Measurements from ENCODE around the gene TBC1D9. TPM values are rescaled to one million over a fixed set of nuclear protein-coding genes. Genes with fewer than 3 reads are reported as not detected.

Gene TBC1D9
- polyA plus RNA-seq, 3 donors = 13.6 to 33.5 (median 21.0) TPM

- no peak overlapping the region for H3K9ac ChIP-seq (ENCODE audit: insufficient read depth, low read length, poor library complexity, severe bottlenecking)
- Mint-ChIP-seq H3K36me3 (peaks cover 12 to 16% of the 10 kb centered on the region in 2 donors), H3K9me3 (no peaks in the 10 kb centered on the region), H3K4me3 (no peak overlapping the region), H3K27me3 (ENCODE audit: low read depth in 3 of 3) (peaks cover 0 to 1% (median 0%) of the 10 kb centered on the region in 3 donors), H3K4me1 (peaks cover 43% of the 10 kb centered on the region), H3K27ac (no peak overlapping the region)
- no peak for TF ChIP-seq CTCF (IDR thresholded peaks at IDR 0.05)
- 100% methylated on average over 1 of the region's 2 CpGs for WGBS (ENCODE audit: insufficient coverage)
- no peaks in the 10 kb centered on the region for H3K27me3 ChIP-seq (ENCODE audit: control insufficient read depth in 2 of 2, insufficient read depth in 2 of 2, low read length in 2 of 2)
- H4K20me1 ChIP-seq (ENCODE audit: insufficient read depth, low read length) = peaks cover 35% of the 10 kb centered on the region
- peaks cover 43 to 48% of the 10 kb centered on the region in 2 donors for H3K4me1 ChIP-seq (ENCODE audit: control insufficient read depth in 1 of 2, insufficient read depth in 2 of 2, low read length in 2 of 2)
- no peak overlapping the region for H3K4me2 ChIP-seq (replicated peaks; ENCODE audit: extremely low read depth, low read length, poor library complexity, severe bottlenecking)
- no peak overlapping the region for H3K27ac ChIP-seq (ENCODE audit: low read depth in 1 of 2, low read length in 2 of 2)
- H2AFZ ChIP-seq (ENCODE audit: insufficient read depth, low read depth, low read length, poor library complexity, severe bottlenecking) = no peak overlapping the region
- H3K9me3 ChIP-seq (replicated peaks in 1 of 2; ENCODE audit: control insufficient read depth in 1 of 2, insufficient read depth in 1 of 2, low read length in 2 of 2) = no peaks in the 10 kb centered on the region
- intact Hi-C loops (cut with micrococcal nuclease) = loop anchor here (5.0 to 10.0 kb wide), 2 partner anchors 42 to 1260 kb away; partner anchors contain the start of genes RAB33B (in 1 of the 2) and TBC1D9 (in 1 of the 2)
- H3K4me3 ChIP-seq (replicated peaks in 1 of 3; ENCODE audit: low read depth in 2 of 3, low read length in 3 of 3) = no peak overlapping the region
- DNase-seq = no peak
- peaks cover 0 to 10% of the 10 kb centered on the region in 2 donors for H3K36me3 ChIP-seq (replicated peaks in 1 of 2; ENCODE audit: control insufficient read depth in 1 of 2, insufficient read depth in 2 of 2, low read length in 2 of 2)
- peaks cover 36% of the 10 kb centered on the region for H3K79me2 ChIP-seq (ENCODE audit: insufficient read depth, low read length)
Measured at GRCh38 chr4:140715119-140715518, 41.1 kb downstream of the TBC1D9 start.

- Histone ChIP-seq H3K9me3 (replicated peaks in 1 of 2; ENCODE audit: control insufficient read depth in 1 of 2, insufficient read depth in 1 of 2, low read length in 2 of 2) (no peaks in the 10 kb centered on the region), H3K9ac (ENCODE audit: insufficient read depth, low read length, poor library complexity, severe bottlenecking) (no peak overlapping the region), H3K4me1 (ENCODE audit: control insufficient read depth in 1 of 2, insufficient read depth in 2 of 2, low read length in 2 of 2) (peaks cover 12 to 17% of the 10 kb centered on the region in 2 donors), H3K36me3 (replicated peaks in 1 of 2; ENCODE audit: control insufficient read depth in 1 of 2, insufficient read depth in 2 of 2, low read length in 2 of 2) (peaks cover 0 to 10% of the 10 kb centered on the region in 2 donors), H3K4me2 (replicated peaks; ENCODE audit: extremely low read depth, low read length, poor library complexity, severe bottlenecking) (no peak overlapping the region), H2AFZ (ENCODE audit: insufficient read depth, low read depth, low read length, poor library complexity, severe bottlenecking) (no peak overlapping the region), H3K4me3 (replicated peaks in 1 of 3; ENCODE audit: low read depth in 2 of 3, low read length in 3 of 3) (no peak overlapping the region), H4K20me1 (ENCODE audit: insufficient read depth, low read length) (peaks cover 67% of the 10 kb centered on the region), H3K27ac (ENCODE audit: low read depth in 1 of 2, low read length in 2 of 2) (no peak overlapping the region), H3K79me2 (ENCODE audit: insufficient read depth, low read length) (peaks cover 25% of the 10 kb centered on the region), H3K27me3 (ENCODE audit: control insufficient read depth in 2 of 2, insufficient read depth in 2 of 2, low read length in 2 of 2) (no peaks in the 10 kb centered on the region)
- Mint-ChIP-seq H3K4me3 (no peak overlapping the region), H3K27ac (peak overlapping the region in 5 of 7 donors; percentile 15 to 81 (median 54)), H3K27me3 (ENCODE audit: low read depth in 3 of 3) (peaks cover 0 to 1% (median 0%) of the 10 kb centered on the region in 3 donors), H3K36me3 (peaks cover 15 to 18% of the 10 kb centered on the region in 2 donors), H3K4me1 (peaks cover 27% of the 10 kb centered on the region), H3K9me3 (no peaks in the 10 kb centered on the region)
- peak; percentile 38 to 67 (median 39) for DNase-seq
- intact Hi-C loops (cut with micrococcal nuclease) = loop anchor here in 1 of 2 donors (10.0 kb wide), 1 partner anchor 1257 kb away; the partner anchor contains the start of gene RAB33B
- 0% methylated on average over 1 of the region's 4 CpGs for WGBS (ENCODE audit: insufficient coverage)
- no peak for TF ChIP-seq CTCF (IDR thresholded peaks at IDR 0.05)
Measured at GRCh38 chr4:140711910-140712309, 44.3 kb downstream of the TBC1D9 start.

Data from CD14-positive monocyte (primary cell).